Spleen (tissue), 11 donors: ENCODE data around the gene MARCHF7. TPM values are rescaled to one million over a fixed set of nuclear protein-coding genes. Genes with fewer than 3 reads are reported as not detected.

ENCODE experiments used
- DNase-seq: peaks from one replicate; pipeline ENCODE4 v3.0.0-alpha.2; 2020
- H3K27ac ChIP-seq, 8 donors: fragments of 200-600 bp; sonication (generic) in 7 of 8; 1 replicate in 4 of 8; 2 replicates in 4 of 8; pipeline versions ENCODE4 v1.5.0 to v1.8.0; 2016 to 2021; ENCODE audit warnings: inconsistent platforms in 4 of 8, mild to moderate bottlenecking in 4 of 8, moderate library complexity in 1 of 8
- H3K27me3 ChIP-seq, 7 donors: fragments of 200-600 bp; sonication (generic) in 6 of 7; replicated peaks in 1 of 7; 1 replicate in 4 of 7; 2 replicates in 3 of 7; pipeline versions ENCODE4 v1.5.0 to v1.8.0; 2016 to 2021; ENCODE audit warnings: inconsistent platforms in 3 of 7, mild to moderate bottlenecking in 1 of 7
- H3K36me3 ChIP-seq, 6 donors: fragments of 200-600 bp; sonication (generic) in 5 of 6; 1 replicate in 4 of 6; 2 replicates in 2 of 6; pipeline versions ENCODE4 v1.5.0 to v1.8.0; 2016 to 2021; ENCODE audit warnings: inconsistent platforms in 2 of 6
- H3K4me1 ChIP-seq, 6 donors: fragments of 200-600 bp; sonication (generic) in 5 of 6; 1 replicate in 3 of 6; 2 replicates in 3 of 6; pipeline versions ENCODE4 v1.5.0 to v1.8.0; 2016 to 2021; ENCODE audit warnings: inconsistent platforms in 3 of 6
- H3K4me3 ChIP-seq, 8 donors: fragments of 200-600 bp; sonication (generic) in 7 of 8; 1 replicate in 4 of 8; 2 replicates in 4 of 8; pipeline versions ENCODE4 v1.5.0 to v1.8.0; 2016 to 2021; ENCODE audit warnings: inconsistent platforms in 4 of 8, mild to moderate bottlenecking in 4 of 8, moderate library complexity in 2 of 8
- H3K9me3 ChIP-seq, 8 donors: fragments of 200-600 bp; sonication (generic) in 7 of 8; 1 replicate in 4 of 8; 2 replicates in 4 of 8; pipeline versions ENCODE4 v1.5.0 to v1.8.0; 2016 to 2021; ENCODE audit warnings: inconsistent platforms in 4 of 8
- CTCF ChIP-seq, 11 experiments: fragments of 200-600 bp in 7 of 11; fragments of 450-650 bp in 4 of 11; sonication (generic) in 4 of 11; IDR thresholded peaks in 8 of 11; conservative IDR thresholded peaks in 3 of 11; 1 replicate in 7 of 11; 2 replicates in 4 of 11; pipeline versions ENCODE4 v1.4.0 to v1.8.0; 2016 to 2021; ENCODE audit warnings: antibody characterized with exemption in 11 of 11, inconsistent platforms in 4 of 11, mild to moderate bottlenecking in 1 of 11
- POLR2A ChIP-seq, 3 donors: fragments of 450-650 bp; IDR thresholded peaks; one replicate each; pipeline ENCODE4 v1.5.1; 2017; ENCODE audit warnings: antibody characterized with exemption in 3 of 3, mild to moderate bottlenecking in 1 of 3
- POLR2AphosphoS5 ChIP-seq, 3 donors: sonication (generic); formaldehyde crosslinking; IDR thresholded peaks; one replicate each; pipeline ENCODE4 v1.5.1; 2017; ENCODE audit warnings: antibody characterized with exemption in 3 of 3
- WGBS, 5 donors: extraction: QIAGEN DNeasy Blood & Tissue Kit in 3 of 5; methylation state at CpG; one replicate each; pipeline versions ENCODE4 v1.1.5 to v1.1.7; 2013 to 2018; 5-methylcytosine and 5-hydroxymethylcytosine counted together
- intact Hi-C: fragments of 100-400 bp; cut with DNase I; formaldehyde crosslinking; loops from one replicate; pipeline ENCODE4 v1.15.0; 2023; ENCODE audit warnings: low total_unique reads
- polyA plus RNA-seq, 3 donors: library from polyadenylated mRNA; stranded (reverse); fragments of 200-250 nt; gene quantifications; one replicate each; pipeline ENCODE4 v1.2.1, GENCODE V29; 2013
- total RNA-seq, 7 donors: library from RNA; depleted of rRNA in 3 of 7; stranded (reverse); fragments of >200 nt in 3 of 7; fragmentation: NEBNext Ultra II Directional in 4 of 7; extraction: Animal tissue kit (Norgen Biotek cat#: 25700) in 4 of 7; gene quantifications; one replicate each; pipeline versions ENCODE4 v1.1.0 to v1.2.1, GENCODE V29; 2016 to 2021
- donor health status: healthy with polysubstance abuse.
- donor health status: DM: no; HTN: no; CAD: no; lungs with moderate emphysema.
- donor health status: DM: no; HTN: no; CAD: no.
- donor health status: Bipolar disorder and iron deficiency.
- donor health status: healthy.
- donor health status: DM: no; HTN: no; CAD: no.
- donor health status: DM: yes; HTN: yes; CAD: no.

MARCHF7 gene
- total and polyA plus RNA-seq, 10 donors, result 27.7 to 146 (median 98.5) TPM

GRCh38 chr2:159755788-159756187, 43.5 kb downstream of the MARCHF7 start:
- intact Hi-C loops, result no loop called here
- Histone ChIP-seq H3K27ac (peak overlapping the region in 2 of 8 donors; percentile 29 to 84), H3K36me3 (peaks cover 0 to 100% (median 41%) of the 10 kb centered on the region in 6 donors), H3K4me1 (peaks cover 3 to 46% (median 14%) of the 10 kb centered on the region in 6 donors), H3K4me3 (no peak overlapping the region), H3K9me3 (no peaks in the 10 kb centered on the region), H3K27me3 (no peaks in the 10 kb centered on the region)
- TF ChIP-seq CTCF (IDR thresholded peaks at IDR 0.05 in 8 of 11, conservative IDR thresholded peaks at IDR 0.05 in 3 of 11) (no peak), POLR2A (IDR thresholded peaks at IDR 0.05) (no peak), POLR2AphosphoS5 (IDR thresholded peaks at IDR 0.05) (no peak)
- no peak for DNase-seq

GRCh38 chr2:159758239-159758638, 45.9 kb downstream of the MARCHF7 start:
- Histone ChIP-seq H3K36me3 (peaks cover 0 to 100% (median 60%) of the 10 kb centered on the region in 6 donors), H3K27ac (peak overlapping the region in 2 of 8 donors; percentile 19 to 34)
- intact Hi-C loops, result no loop called here

GRCh38 chr2:159758686-159759085, 46.4 kb downstream of the MARCHF7 start:
- intact Hi-C loops, result no loop called here
- H3K27ac ChIP-seq, result peak overlapping the region in 2 of 8 donors; percentile 19 to 34
- no peaks in the 10 kb centered on the region for H3K9me3 ChIP-seq
- peaks cover 0 to 100% (median 62%) of the 10 kb centered on the region in 6 donors for H3K36me3 ChIP-seq
- TF ChIP-seq POLR2AphosphoS5 (IDR thresholded peaks at IDR 0.05) (no peak), CTCF (IDR thresholded peaks at IDR 0.05 in 8 of 11, conservative IDR thresholded peaks at IDR 0.05 in 3 of 11) (no peak), POLR2A (IDR thresholded peaks at IDR 0.05) (no peak)
- no peak overlapping the region for H3K4me3 ChIP-seq
- DNase-seq, result no peak
- H3K27me3 ChIP-seq, result no peaks in the 10 kb centered on the region
- H3K4me1 ChIP-seq, result peaks cover 2 to 21% (median 7%) of the 10 kb centered on the region in 6 donors
- 40 to 63% (median 50%) methylated on average over 1 of the region's 1 CpG for WGBS, 5 donors

More at GRCh38 chr2:159758239-159758638, 45.9 kb downstream of the MARCHF7 start:
- Histone ChIP-seq H3K27me3 (no peaks in the 10 kb centered on the region), H3K4me3 (no peak overlapping the region), H3K9me3 (no peaks in the 10 kb centered on the region), H3K4me1 (peaks cover 3 to 26% (median 10%) of the 10 kb centered on the region in 6 donors)
- TF ChIP-seq POLR2A (IDR thresholded peaks at IDR 0.05), result no peak
- TF ChIP-seq CTCF (IDR thresholded peaks at IDR 0.05 in 8 of 11, conservative IDR thresholded peaks at IDR 0.05 in 3 of 11), result no peak
- no peak for TF ChIP-seq POLR2AphosphoS5 (IDR thresholded peaks at IDR 0.05)
- WGBS, 5 donors, result 70 to 86% (median 75%) methylated on average over 1 of the region's 1 CpG
- DNase-seq, result no peak

GRCh38 chr2:159759577-159759976, 47.3 kb downstream of the MARCHF7 start:
- H3K27ac ChIP-seq, result no peak overlapping the region
- peaks cover 0 to 12% (median 3%) of the 10 kb centered on the region in 6 donors for H3K4me1 ChIP-seq
- TF ChIP-seq POLR2A (IDR thresholded peaks at IDR 0.05) (no peak), POLR2AphosphoS5 (IDR thresholded peaks at IDR 0.05) (no peak), CTCF (IDR thresholded peaks at IDR 0.05 in 8 of 11, conservative IDR thresholded peaks at IDR 0.05 in 3 of 11) (no peak)
- H3K9me3 ChIP-seq, result no peaks in the 10 kb centered on the region
- no peaks in the 10 kb centered on the region for H3K27me3 ChIP-seq
- H3K4me3 ChIP-seq, result no peak overlapping the region
- H3K36me3 ChIP-seq, result peaks cover 0 to 99% (median 59%) of the 10 kb centered on the region in 6 donors
- 87 to 95% (median 93%) methylated on average over 3 of the region's 3 CpGs for WGBS, 5 donors
- no peak for DNase-seq
- intact Hi-C loops, result no loop called here
